ENCODE measurements around the gene BRINP3. TPM values are rescaled to one million over a fixed set of nuclear protein-coding genes. Genes with fewer than 3 reads are reported as not detected.

Gene BRINP3
- polyA plus RNA-seq, 1 experiment: 0.14 TPM

DNA sequence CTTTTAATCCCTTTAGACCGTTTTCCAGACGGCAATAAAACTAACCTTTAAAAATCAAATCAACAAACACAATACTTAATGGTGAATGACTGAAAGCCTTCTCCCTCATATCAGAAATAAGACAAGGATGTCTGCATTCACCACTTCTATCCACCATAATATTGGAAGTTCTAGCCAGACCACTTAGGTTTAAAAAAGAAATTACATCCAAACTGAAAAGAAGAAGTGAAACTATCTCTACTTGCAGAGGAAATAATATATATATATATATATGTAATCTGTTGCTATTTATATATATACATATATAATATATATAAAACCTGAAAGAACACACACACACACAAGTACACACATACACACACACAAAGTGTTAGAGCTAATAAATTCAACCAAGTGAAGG lies 100.4 kb downstream of the BRINP3 start:
- TF ChIP-seq, protein P1, sequence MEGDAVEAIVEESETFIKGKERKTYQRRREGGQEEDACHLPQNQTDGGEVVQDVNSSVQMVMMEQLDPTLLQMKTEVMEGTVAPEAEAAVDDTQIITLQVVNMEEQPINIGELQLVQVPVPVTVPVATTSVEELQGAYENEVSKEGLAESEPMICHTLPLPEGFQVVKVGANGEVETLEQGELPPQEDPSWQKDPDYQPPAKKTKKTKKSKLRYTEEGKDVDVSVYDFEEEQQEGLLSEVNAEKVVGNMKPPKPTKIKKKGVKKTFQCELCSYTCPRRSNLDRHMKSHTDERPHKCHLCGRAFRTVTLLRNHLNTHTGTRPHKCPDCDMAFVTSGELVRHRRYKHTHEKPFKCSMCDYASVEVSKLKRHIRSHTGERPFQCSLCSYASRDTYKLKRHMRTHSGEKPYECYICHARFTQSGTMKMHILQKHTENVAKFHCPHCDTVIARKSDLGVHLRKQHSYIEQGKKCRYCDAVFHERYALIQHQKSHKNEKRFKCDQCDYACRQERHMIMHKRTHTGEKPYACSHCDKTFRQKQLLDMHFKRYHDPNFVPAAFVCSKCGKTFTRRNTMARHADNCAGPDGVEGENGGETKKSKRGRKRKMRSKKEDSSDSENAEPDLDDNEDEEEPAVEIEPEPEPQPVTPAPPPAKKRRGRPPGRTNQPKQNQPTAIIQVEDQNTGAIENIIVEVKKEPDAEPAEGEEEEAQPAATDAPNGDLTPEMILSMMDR (IDR thresholded peaks at IDR 0.05; ENCODE audit: low read depth, low read length): no peak
- POLR2A ChIA-PET: no interaction called here
- Histone ChIP-seq H3K27me3 (ENCODE audit: control insufficient read depth, insufficient read depth, low read length) (no peaks in the 10 kb centered on the region), H3K4me3 (ENCODE audit: low read depth, low read length) (no peak overlapping the region), H3K9me3 (ENCODE audit: control insufficient read depth, insufficient read depth, low read length) (no peaks in the 10 kb centered on the region), H3K27ac (ENCODE audit: low read depth, low read length) (no peak overlapping the region)
- DNase-seq (ENCODE audit: low read depth, low spot score): no peak
- CTCF ChIA-PET: no interaction called here

DNA sequence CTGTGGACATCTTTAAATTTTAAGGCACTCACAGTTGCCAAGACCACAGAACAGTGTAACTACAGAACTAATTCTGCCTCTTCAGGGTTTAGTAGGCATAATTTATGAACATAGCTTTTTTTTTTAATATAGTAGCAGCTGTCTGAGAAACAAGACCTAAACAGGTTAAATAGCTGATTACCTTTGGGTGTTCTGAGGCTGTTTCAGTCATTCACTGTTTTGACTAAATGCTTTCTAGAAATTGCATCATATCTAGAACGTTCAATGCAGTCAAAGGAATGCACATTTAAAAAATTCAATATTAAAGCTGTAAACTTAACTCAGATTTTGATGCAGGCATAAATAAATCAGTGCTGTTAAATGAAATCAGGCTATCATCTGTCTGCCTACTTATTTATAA lies 101.6 kb downstream of the BRINP3 start:
- no peak overlapping the region for H3K27ac ChIP-seq (ENCODE audit: low read depth, low read length)
- H3K9me3 ChIP-seq (ENCODE audit: control insufficient read depth, insufficient read depth, low read length): no peaks in the 10 kb centered on the region
- TF ChIP-seq, protein P1 (IDR thresholded peaks at IDR 0.05; ENCODE audit: low read depth, low read length): no peak
- H3K4me3 ChIP-seq (ENCODE audit: low read depth, low read length): no peak overlapping the region
- no peak for DNase-seq (ENCODE audit: low read depth, low spot score)
- no peaks in the 10 kb centered on the region for H3K27me3 ChIP-seq (ENCODE audit: control insufficient read depth, insufficient read depth, low read length)
- CTCF ChIA-PET: no interaction called here
- POLR2A ChIA-PET: no interaction called here

DNA sequence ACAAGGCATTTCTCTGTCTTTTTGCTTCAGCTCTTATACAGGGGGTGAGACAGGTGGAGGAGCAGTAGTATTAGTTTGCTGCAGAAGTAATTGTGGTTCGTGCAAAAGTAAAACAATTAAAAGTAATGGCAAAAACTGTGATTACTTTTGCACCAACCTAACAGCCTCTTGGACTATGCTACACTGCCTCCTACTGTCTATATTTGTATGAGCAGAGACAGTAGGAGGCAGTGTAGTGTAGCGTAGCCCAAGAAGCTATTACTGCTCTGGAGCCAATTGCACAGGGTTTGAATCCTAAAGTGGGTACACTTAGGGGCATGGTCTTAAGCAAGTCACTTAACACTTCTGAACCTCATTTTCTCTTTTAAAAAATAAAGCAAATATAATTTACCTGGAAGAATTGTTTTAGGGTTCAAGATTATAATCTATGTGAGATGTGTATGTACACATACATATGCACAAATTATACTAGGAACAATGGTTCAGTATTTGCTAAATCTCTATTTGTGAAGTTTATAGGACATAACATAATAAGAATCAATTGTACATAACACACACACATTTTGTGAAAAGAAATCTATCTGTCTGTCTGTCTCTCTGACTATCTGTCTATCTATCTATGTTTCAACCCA lies 103.8 kb downstream of the BRINP3 start:
- ChIA-PET CTCF (interaction anchor here (1.0 to 1.2 kb wide), 4 partner anchors 14 to 755 kb away, joined by 3 to 7 read pairs (median 4); no protein-coding TSS in a partner anchor), POLR2A (no interaction called here)
- H3K27me3 ChIP-seq (ENCODE audit: control insufficient read depth, insufficient read depth, low read length): no peaks in the 10 kb centered on the region
- no peak overlapping the region for H3K4me3 ChIP-seq (ENCODE audit: low read depth, low read length)
- TF ChIP-seq, protein P1 (IDR thresholded peaks at IDR 0.05; ENCODE audit: low read depth, low read length): peak; percentile 65
- H3K9me3 ChIP-seq (ENCODE audit: control insufficient read depth, insufficient read depth, low read length): no peaks in the 10 kb centered on the region
- DNase-seq (ENCODE audit: low read depth, low spot score): no peak
- H3K27ac ChIP-seq (ENCODE audit: low read depth, low read length): no peak overlapping the region

DNA sequence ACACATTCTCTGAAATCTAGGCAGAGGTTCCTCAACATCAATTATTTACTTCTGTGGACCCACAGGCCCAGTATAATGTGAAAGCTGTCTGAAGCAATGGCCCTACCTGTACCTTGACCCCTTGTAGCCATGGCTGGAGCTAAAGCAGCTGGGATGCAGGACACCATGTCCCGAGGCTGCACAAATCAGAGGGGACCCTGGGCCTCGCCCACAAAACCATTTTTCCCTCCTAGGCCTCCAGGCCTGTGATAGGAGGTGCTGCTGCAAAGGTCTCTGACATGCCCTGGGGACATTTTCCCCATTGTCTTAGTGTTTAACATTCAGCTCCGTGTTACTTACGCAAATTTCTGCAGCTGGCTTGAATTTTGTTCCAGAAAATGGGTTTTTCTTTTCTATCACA lies 110.5 kb downstream of the BRINP3 start:
- ChIA-PET CTCF (no interaction called here), POLR2A (no interaction called here)
- Histone ChIP-seq H3K27ac (ENCODE audit: low read depth, low read length) (no peak overlapping the region), H3K9me3 (ENCODE audit: control insufficient read depth, insufficient read depth, low read length) (peaks cover 6% of the 10 kb centered on the region), H3K27me3 (ENCODE audit: control insufficient read depth, insufficient read depth, low read length) (no peaks in the 10 kb centered on the region), H3K4me3 (ENCODE audit: low read depth, low read length) (no peak overlapping the region)
- TF ChIP-seq, protein P1 (IDR thresholded peaks at IDR 0.05; ENCODE audit: low read depth, low read length): no peak
- DNase-seq (ENCODE audit: low read depth, low spot score): no peak

DNA sequence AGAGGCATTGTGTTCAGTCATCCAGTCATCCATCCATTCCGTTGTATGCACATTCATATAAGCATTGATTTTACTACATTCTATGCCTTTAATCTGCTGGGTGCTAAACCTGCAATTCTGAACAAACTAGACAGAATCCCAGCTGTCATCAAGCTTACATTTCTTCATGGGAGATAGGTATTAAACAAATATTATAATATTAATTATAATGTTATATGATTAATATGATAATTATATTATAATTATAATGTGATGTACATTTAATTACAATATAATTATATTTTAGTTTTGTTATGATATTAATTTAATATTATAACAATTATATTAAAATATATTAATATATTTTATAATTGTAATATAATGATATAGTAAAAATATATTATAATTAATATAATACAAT lies 112.4 kb downstream of the BRINP3 start:
- Histone ChIP-seq H3K4me3 (ENCODE audit: low read depth, low read length) (no peak overlapping the region), H3K9me3 (ENCODE audit: control insufficient read depth, insufficient read depth, low read length) (peaks cover 6% of the 10 kb centered on the region), H3K27ac (ENCODE audit: low read depth, low read length) (no peak overlapping the region), H3K27me3 (ENCODE audit: control insufficient read depth, insufficient read depth, low read length) (no peaks in the 10 kb centered on the region)
- ChIA-PET CTCF (interaction anchor here (1.2 kb wide), 1 partner anchor 11 kb away, joined by 3 read pairs; no protein-coding TSS in a partner anchor), POLR2A (no interaction called here)
- no peak for DNase-seq (ENCODE audit: low read depth, low spot score)
- TF ChIP-seq, protein P1 (IDR thresholded peaks at IDR 0.05; ENCODE audit: low read depth, low read length): no peak

All from AG04450 (cell line).